ENCODE data around the gene NAGLU.

DNA sequence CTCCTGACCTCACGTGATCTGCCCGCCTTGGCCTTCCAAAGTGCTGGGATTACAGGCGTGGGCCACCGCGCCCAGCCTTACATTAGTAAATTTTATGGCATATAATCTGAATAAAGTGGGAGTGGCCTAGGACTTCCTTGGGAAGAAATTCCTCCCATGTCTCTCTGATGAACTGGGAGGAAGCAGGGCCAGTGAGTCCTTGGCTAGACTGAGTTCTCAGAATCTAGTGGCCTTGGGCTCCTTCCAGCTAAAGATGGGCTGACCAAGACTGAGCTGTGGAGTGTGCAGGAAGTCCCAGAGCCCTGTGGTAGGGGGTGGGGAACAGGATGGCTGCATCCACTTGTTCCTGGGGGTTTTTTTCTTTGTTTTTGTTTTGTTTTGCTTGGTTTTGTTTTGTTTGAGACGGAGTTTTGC lies 10.0 kb upstream of the NAGLU start:
- TF ChIP-seq EZH2phosphoT487 (IDR thresholded peaks at IDR 0.05; ENCODE audit: insufficient read depth, low read depth) (no peak), EZH2 (IDR thresholded peaks at IDR 0.05; ENCODE audit: insufficient read depth, poor library complexity, severe bottlenecking) (no peak)

Measured in GM23248 (cell line).